Measurements from ENCODE around the gene FADS2.

The FADS2 gene

GRCh38 chr11:61797263-61797944, 30.7 kb upstream of the FADS2 start:
- DNase-seq: peak; percentile 84

GRCh38 chr11:61799665-61800284, 28.3 kb upstream of the FADS2 start:
- no peak for DNase-seq

- no peak for DNase-seq
These were observed 27.5 kb upstream of the FADS2 start for GRCh38 chr11:61800331-61801281.

GRCh38 chr11:61802605-61803004, 25.5 kb upstream of the FADS2 start:
- no peak for DNase-seq

- DNase-seq: no peak
These were observed 24.0 kb upstream of the FADS2 start for GRCh38 chr11:61803889-61804647.

GRCh38 chr11:61805146-61805545, 23.0 kb upstream of the FADS2 start:
- no peak for DNase-seq

- DNase-seq: no peak
These were observed 21.3 kb upstream of the FADS2 start for GRCh38 chr11:61806785-61807184.

- DNase-seq: no peak
These were observed 17.4 kb upstream of the FADS2 start for GRCh38 chr11:61810671-61811175.

GRCh38 chr11:61811831-61812230, 16.3 kb upstream of the FADS2 start:
- DNase-seq: no peak

- DNase-seq: no peak
These were observed 15.2 kb upstream of the FADS2 start for GRCh38 chr11:61812736-61813411.

GRCh38 chr11:61814247-61814957, 13.7 kb upstream of the FADS2 start:
- no peak for DNase-seq

GRCh38 chr11:61814958-61815789, 12.9 kb upstream of the FADS2 start:
- peak; percentile 97 for DNase-seq

GRCh38 chr11:61815790-61816735, 12.0 kb upstream of the FADS2 start:
- peak; percentile 81 for DNase-seq

GRCh38 chr11:61816736-61817455, 11.2 kb upstream of the FADS2 start, which contains the start of gene FADS1:
FADS1 (minus strand) TSS chr11:61817003; CDS start chr11:61816929, 74 bp downstream.
- peak; percentile 93 for DNase-seq

- DNase-seq: no peak
These were observed 10.5 kb upstream of the FADS2 start for GRCh38 chr11:61817471-61818202.

- DNase-seq: no peak
These were observed 7.9 kb upstream of the FADS2 start for GRCh38 chr11:61820174-61820573.

GRCh38 chr11:61826930-61827570, 1.1 kb upstream of the FADS2 start:
- peak; percentile 71 for DNase-seq
